ENCODE data around the gene PDS5A.
"Not testable (repeated sequence)": the region's sequence is repeated elsewhere in the genome, so short reads cannot be mapped to it uniquely, and the experiment has no call there.

PDS5A gene

GRCh38 chr4:39899291-39899690, 78.4 kb downstream of the PDS5A start:
- DNase-seq, result no peak

- no peak for DNase-seq
Measured at GRCh38 chr4:39898015-39898414, 79.7 kb downstream of the PDS5A start.

- no peak for DNase-seq
Measured at GRCh38 chr4:39893693-39894072, 84.0 kb downstream of the PDS5A start.

GRCh38 chr4:39892988-39893692, 84.6 kb downstream of the PDS5A start:
- no peak for DNase-seq

GRCh38 chr4:39889226-39889625, 88.5 kb downstream of the PDS5A start:
- no peak for DNase-seq

DNA sequence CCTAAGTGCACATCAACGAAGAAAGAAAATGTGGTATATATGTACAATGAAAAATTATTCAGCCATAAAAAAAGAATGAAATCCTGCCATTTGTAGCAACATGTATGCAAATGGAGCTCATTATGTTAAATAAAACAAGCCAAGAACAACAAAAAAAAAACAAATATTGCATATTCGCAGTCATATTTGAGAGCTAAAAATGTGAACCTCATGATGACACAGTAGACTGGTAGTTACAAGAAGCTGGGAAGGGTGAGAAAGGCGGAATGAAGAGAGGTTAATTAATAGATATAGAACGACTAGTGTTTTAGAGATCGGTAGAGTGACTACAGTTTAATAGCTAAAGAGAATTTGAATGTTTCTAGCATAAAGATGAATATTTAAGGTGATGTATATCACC, 89.2 kb downstream of the PDS5A start:
- no peak for DNase-seq

DNA sequence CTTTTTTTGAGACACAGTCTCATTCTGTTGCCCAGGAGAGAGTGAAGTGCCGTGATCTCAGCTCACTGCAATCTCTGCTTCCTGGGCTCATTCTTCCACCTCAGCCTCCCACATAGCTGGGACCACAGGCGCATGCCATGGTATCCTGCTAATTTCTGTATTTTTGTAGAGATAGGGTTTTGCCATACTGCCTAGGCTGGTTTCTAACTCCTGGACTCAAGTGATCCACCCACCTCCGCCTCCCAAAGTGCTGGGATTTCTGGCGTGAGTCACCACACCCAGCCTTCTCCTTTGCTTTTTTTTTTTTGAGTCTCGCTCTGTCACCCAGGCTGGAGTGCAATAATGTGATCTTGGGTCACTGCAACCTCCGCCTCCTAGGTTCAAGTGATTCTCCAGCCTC, 94.1 kb downstream of the PDS5A start:
- no peak for DNase-seq

DNA sequence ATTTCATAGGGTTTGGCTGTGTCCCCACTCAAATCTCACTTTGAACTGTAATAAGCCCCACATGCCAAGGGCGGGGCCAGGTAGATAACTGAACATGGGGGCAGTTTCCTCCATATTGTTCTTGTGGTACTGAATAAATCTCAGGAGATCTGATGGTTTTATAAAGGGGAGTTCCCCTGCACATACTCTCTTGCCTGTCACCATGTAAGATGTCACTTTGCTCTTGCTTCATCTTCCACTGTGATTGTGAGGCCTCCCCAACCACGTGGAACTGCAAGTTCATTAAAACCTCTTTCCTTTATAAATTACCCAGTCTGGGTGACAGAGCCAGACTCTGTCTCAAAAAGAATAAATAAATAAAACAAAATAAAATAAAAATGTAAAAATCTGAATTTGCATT, 95.9 kb downstream of the PDS5A start:
- no peak for DNase-seq

DNA sequence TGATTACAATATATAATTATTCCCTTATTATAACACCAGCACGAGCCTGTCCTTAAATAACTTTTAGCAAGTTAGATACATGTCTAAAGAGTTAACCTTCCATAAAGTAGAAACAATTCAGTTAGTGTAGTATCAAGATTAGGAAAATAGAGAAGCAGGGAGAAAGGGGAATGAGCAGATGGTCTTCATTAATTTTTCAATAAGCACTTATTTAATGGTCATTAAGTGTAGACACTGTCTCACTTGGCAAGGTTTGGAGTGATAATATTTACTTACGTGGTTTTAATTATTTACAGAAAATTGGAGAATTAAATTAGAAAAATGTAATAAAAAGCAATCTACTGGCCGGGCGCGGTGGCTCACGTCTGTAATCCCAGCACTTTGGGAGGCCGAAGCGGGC, 99.7 kb downstream of the PDS5A start:
- DNase-seq, result no peak

DNA sequence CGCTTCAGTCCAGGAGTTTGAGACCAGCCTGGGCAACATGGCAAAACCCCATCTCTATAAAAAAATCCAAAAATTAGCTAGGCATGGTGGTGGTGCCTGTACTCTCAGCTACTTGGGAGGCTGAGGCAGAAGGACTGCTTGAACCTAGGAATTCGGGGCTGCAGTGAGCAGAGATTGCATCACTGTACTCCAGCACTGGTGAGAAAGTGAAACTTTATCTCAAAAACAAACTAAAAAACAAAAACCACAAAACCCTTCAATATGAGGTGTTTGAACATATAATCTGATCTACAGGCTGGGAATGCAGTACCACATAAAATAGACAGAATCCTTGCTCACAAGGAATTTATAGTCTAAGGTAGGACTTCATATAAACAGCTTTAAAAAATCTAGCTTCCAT, 103.9 kb downstream of the PDS5A start:
- DNase-seq, result no peak

GRCh38 chr4:39865280-39865679, 112.4 kb downstream of the PDS5A start:
- no peak for DNase-seq

- DNase-seq, result no peak
Measured at GRCh38 chr4:39864391-39864790, 113.3 kb downstream of the PDS5A start.

DNA sequence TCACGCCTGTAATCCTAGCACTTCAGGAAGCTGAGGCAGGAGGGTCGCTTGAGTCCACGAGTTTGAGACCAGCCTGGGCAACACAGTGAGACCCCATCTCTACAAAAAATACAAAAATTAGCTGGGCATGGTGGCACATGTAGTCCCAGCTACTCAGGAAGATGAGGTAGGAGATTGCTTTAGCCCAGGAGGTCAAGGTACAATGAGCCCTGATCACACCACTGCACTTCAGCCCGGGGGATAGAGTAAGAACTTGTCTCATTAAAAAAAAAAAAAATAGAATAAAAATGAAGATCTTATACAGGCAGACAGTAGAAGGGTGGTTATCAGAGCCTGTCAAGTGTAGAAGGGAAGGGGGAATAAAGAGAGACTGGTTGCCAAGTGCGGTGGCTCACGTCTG, 116.9 kb downstream of the PDS5A start:
- no peak for DNase-seq

GRCh38 chr4:39855909-39856512, 121.7 kb downstream of the PDS5A start:
- DNase-seq, result no peak

GRCh38 chr4:39852636-39853035, 125.1 kb downstream of the PDS5A start:
- DNase-seq, result no peak

DNA sequence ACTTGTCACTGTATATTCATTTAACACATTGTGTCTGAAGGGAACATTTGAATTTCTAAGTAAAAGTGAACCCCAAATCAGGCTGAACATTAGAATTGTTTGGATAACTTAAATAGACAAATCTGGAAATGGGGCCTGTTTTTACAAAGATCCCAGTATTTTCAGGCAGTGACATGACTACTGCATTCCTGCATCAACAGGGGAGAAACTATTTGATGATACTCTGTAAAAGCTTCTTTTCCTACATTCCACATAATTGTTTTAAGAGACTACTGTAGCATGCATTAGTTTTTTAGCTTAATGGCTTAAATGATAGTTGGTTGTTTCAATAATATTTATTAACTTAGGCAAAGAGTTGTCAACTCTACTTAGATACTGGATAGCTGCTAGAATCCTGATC, 127.0 kb downstream of the PDS5A start:
- no peak for DNase-seq

DNA sequence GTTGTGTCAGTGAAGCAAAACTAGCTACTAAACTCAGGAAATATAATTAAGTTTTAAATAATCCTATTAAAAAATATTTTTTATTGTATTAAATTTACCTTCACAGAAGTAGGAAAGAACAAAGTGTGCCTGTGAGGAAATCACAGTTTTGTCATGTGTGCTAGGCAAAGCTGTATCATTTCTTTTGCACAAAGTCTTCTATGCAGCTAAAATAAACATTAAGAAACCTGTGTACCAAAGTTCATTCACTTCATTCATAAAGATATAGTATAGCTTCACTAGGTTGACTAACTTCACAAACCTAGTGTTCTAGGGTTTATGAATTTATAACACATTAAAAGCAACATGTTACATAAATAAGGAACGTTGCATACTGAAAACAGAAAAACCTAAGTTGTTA, 131.0 kb downstream of the PDS5A start:
- DNase-seq, result no peak

DNA sequence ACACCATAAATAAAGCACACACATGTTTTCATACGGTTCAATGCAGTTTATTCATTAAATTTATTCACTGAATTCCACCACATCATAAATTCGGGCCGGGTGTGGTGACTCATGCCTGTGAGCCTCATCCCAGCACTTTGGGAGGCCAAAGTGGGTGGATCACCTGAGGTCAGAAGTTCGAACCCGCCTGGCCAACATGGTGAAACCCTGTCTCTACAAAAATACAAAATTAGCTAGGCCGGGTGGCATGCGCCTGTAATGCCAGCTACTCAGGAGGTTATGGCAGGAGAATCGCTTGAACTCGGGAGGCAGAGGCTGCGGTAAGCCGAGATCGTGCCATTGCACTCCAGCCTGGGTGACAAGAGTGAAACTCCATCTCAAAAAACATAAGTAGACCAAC, 131.6 kb downstream of the PDS5A start:
- DNase-seq, result no peak

DNA sequence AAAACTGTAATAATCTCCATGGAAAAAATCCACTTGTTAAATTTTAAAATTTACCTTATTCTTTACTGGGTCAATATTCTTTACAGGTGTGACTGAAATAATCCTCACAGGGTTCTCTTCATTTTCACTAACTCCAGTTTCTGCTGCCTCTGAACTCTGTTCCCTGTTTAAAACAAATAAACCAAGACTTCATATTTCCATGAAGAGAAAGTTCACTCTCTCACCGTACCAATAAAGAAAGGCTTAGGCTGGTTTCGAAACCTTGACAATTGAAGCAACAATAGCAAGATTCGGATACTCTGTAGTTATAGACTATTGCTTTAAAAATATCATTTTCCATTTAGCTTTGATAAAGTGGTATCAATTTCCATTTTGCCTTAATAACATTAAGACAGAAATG, 135.8 kb downstream of the PDS5A start:
- DNase-seq, result no peak

GRCh38 chr4:39840516-39840915, 137.2 kb downstream of the PDS5A start:
- not testable (repeated sequence) for DNase-seq

- DNase-seq, result no peak
Measured at GRCh38 chr4:39840027-39840426, 137.7 kb downstream of the PDS5A start.

DNA sequence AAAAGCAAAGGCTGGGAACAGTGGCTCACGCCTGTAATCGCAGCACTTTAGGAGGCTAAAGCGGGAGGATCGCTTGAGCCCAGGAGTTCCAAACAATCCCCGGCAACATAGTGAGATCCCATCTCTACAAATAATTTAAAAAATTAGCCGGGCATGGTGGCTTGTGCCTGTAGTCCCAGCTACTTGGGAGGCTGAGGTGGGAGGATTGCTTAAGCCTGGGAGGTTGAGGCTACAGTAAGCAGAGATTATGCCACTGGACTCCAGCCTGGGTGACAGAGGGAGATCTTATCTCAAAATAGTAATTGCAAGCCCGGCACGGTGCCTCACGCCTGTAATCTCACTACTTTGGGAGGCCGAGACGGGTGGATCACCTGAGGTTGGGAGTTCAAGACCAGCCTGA, 139.3 kb downstream of the PDS5A start:
- DNase-seq, result not testable (repeated sequence)

DNA sequence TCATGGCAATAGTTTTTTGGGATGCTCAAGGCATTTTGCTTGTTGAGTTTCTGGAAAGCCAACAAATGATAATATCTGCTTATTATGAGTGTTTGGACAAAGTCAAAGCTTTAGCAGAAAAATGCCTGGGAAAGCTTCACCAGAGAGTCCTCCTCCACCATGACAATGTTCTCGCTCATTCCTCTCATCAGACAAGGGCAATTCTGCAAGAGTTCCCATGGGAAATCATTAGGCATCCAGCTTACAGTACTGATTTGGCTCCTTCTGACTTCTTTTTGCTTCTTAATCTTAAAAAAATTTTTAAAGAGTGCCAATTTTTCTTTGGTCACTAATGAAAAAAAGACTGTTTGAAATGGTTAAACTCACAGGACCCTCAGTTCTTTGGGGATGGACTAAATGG, 143.4 kb downstream of the PDS5A start:
- no peak for DNase-seq

DNA sequence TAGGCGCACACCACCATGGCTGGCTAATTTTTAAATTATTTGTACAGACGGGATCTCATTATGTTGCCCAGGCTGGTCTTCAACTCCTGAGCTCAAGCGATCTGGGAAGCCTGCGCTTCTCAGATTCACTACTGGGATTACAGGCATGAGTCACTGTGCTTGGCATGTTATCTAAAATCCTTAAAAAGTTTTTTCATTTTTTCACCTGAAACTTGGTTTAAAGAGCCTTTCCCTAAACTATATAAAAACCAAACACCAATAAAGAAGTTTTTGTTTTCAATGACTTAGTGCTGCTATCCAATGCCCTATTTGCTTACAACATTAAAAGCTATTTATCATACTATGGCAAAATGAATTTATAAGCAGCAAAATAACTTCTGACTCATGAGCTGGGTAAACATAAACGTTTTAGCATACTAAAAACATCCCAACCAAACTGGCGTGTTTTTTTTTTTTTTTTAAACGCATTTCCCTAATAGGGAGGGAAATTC, 151.9 kb downstream of the PDS5A start:
- no peak for DNase-seq

DNA sequence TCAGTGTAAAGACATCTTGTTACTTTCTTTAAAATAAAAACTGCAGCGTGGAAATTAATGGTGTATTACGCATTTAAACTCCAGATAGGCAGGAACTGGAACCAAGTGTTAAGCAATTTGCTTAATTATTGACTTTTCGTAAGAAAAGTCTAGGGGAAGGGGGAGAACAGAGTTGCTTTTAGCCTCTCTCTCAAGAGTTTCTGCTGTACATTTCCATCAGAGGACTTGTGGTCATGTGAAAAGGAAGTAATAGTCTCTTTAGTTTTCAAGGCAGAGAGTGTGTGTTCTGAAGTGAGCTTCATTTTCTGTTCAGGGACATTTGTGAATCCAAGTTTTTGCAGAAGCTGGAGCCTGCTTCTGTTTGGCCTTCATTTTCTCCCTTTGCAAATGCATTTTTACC, 152.6 kb downstream of the PDS5A start:
- DNase-seq, result no peak

All from CD4-positive, alpha-beta T cell treated with Interleukin-12 subunit alpha and Interleukin-12 subunit beta, for 1 hour (primary cell).